HG03045 (cell line): ENCODE data around the gene PDE7B.
"Not testable (repeated sequence)": the region's sequence is repeated elsewhere in the genome, so short reads cannot be mapped to it uniquely, and the experiment has no call there.

Experiments
- ATAC-seq: cut with Tn5 transposase; IDR thresholded peaks from one replicate; pipeline ENCODE4 v1.9.1; 2021; ENCODE audit warnings: mild to moderate bottlenecking, moderate library complexity; ENCODE audit not compliant: unreplicated experiment

PDE7B gene

GRCh38 chr6:136090929-136091328, 239.4 kb downstream of the PDE7B start:
- no peak for ATAC-seq

DNA sequence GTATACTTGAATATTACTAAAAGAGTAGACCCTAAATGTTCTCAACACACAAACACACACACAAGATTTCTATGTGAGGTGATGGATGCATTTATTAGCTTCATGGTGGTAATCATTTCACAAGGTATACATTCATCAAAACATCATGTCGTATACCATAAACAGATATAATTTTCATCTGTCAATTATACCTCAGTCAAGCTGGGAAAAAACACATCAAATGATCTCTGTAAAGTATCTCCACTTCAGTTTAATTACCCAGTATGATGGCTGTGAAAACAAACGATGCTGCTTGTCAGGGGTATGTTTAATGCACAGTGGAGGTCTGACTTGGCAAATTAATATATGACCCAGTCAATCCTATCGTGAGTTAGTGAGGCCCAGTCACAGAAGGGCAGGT, 241.4 kb downstream of the PDE7B start:
- no peak for ATAC-seq

GRCh38 chr6:136093835-136094234, 242.3 kb downstream of the PDE7B start:
- ATAC-seq = no peak

GRCh38 chr6:136094812-136095211, 243.3 kb downstream of the PDE7B start:
- ATAC-seq = no peak

DNA sequence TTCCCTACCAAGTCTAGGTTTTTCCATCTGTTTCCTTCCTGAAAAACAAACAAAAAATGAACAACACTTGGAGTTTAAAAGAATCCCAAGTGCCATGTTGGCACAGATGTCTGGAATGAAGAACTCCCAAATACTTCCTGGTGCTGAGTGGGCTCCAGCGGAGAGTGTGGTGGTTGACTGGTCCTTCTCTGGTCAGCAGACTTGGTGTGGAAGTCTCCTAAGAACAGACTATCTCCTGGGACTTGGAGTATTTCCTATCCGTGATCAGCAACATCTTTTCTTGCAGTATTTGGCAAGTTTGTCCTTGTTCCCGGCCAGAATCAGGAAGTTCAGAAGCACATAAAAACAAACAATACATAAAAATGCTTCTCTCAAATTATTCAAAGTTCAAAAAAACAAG, 244.5 kb downstream of the PDE7B start:
- ATAC-seq = no peak

- no peak for ATAC-seq
These were observed 251.6 kb downstream of the PDE7B start for GRCh38 chr6:136102991-136103688.

DNA sequence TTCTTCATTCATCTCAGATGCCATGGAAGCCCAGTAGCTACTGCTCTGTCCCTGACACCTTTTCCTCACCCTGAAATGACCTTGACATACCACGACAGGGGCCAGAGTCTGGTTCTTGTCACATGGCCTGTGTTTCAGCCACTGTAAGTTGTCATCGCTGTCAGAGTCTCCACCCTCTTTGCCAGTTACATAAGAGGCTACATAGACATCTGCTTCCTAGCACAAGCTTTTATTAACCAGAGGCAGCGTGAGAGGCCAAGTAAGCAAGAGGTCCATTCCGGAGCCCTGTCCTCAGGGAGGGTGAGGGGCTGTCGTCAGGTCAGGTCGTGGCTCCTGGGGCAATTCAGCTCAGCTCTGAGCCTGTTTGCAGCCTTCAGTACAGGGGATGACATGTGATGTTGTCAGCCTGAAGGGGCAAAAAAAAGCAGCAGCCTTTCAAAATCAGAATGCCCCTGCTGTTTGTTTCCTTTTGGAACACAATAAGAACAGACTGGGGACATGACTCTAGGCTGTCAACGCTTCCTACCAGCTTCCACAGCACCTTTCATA, 252.3 kb downstream of the PDE7B start:
- ATAC-seq = no peak

GRCh38 chr6:136104556-136104955, 253.1 kb downstream of the PDE7B start:
- no peak for ATAC-seq

GRCh38 chr6:136105797-136106196, 254.3 kb downstream of the PDE7B start:
- not testable (repeated sequence) for ATAC-seq

GRCh38 chr6:136108361-136108945, 257.0 kb downstream of the PDE7B start:
- no peak for ATAC-seq

DNA sequence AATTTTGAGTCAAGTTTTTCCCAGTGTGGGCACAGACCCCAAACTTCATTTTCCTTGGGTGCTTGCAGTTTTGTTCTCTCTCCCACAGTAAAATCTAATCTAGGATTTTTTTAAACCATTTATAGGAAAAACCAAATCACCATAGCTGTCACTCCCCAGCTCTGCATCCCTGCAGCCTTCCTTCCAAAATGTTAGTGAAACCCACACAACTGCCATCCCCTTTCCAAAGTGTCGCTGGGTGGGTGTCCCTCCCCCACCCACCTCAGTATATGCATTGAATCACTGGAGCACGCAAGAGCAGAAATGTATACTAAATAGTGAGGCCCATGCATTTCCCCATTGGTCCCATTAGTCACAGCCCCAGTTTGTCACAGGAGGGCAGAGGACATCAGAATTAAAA, 260.3 kb downstream of the PDE7B start:
- no peak for ATAC-seq

DNA sequence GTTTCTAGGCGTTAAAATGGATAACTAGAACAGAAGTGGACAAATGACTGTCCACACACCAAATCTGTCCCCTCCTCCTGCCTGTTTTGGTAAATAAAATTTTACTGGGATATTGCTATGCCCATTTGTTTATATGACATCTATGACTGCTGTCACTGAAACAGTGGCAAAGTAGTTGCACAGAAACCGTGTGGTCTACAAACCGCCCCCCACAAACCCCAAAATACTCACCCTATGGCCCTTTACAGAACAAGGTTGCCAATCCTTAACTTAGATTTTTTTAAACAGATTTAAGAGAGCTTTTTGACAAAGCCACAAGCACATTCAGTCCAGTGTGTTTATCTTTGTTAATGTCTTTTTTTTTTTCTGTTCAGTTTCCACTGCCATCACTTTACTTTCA, 260.8 kb downstream of the PDE7B start:
- ATAC-seq = no peak

- ATAC-seq = no peak
These were observed 262.3 kb downstream of the PDE7B start for GRCh38 chr6:136113736-136114173.

DNA sequence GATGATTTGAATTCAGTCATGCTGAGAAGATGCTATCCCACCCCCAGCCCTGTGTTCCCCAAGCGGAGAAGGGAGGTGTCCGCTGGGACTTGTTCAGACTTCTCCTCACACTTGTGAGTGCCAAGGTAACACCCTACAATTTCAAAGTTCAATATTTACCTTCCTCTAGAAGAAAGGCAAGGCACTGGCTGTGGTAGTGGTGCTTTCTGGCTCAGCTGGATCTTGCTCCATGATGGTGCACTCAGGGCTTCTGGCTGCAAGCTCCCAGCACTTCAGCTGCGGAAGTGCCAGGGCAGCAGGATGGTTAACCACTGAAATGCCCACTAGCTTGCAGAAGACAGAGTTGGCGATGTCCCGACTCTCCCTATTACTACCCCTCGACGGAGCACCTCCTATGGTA, 263.2 kb downstream of the PDE7B start:
- no peak for ATAC-seq

DNA sequence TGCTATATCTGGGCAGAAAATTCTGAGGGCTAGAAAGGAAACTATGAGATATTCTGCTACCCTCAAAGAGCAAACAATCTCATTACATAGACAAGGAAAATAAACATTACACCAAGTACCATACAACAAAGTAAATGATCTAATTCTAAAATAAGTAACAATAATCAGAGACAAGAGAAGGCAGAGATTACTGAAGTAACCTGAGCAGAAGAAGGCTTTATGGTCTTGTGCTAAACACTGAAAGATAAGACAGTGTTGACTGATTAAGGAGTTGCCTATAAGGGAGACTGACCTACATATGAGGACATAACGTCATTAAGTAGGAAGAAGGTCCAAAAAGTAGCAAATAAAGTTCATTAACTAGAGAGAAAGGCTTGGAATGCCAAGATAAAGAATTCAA, 264.4 kb downstream of the PDE7B start:
- ATAC-seq = no peak

DNA sequence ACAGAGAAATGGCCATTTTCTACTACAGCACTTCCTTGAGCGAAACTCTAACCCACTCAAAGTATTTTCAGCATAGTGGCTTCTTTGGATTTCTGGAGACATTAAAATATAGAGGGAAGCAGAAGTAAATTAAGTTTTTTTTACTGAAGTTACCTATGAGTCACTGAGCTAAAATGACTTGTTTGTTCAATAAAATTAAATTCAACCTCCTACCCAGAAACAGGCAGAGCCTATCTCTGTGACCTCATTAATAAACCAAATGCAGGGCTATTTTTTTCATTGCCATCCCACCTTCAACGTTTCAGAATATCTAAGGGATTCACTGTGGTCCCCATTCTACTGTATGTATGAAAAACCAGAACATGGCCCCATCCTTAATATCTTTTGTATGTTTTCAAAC, 265.6 kb downstream of the PDE7B start:
- no peak for ATAC-seq

DNA sequence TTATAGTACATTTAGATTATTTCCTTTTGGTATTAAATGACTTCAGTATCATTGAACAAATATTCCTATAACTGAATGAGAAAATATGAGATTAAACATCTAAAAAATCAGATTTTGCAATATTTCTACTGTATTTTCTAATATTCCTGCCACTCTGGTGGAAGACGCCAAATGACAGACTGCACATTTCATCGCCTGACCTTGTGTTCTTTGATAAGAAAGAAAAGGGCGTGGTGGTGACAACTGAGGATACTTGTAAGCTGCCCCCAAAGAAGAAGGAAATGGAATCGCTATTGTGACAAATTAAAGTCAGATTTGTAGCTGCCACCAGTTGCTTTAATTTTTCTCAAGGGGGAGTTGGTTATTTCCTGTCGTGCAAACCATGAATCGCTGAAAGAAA, 267.3 kb downstream of the PDE7B start:
- no peak for ATAC-seq

DNA sequence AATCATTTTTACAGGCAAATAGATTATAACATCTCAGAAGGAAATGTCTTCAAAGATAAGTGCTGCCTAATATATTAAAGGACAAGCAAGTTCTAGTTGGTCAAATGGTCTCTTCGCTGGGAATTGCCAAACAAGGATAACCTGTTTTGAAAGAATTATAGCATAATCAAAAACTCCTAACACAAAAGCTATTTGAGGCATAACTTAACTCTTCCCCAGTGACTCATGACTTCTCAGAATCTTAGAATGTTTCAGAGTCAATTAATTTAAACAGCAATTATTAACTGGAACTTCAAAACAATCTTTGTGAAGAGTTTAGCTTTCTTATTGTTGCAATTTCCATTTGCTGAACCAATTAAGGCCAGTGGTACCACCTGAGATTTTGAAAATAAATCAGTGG, 272.0 kb downstream of the PDE7B start:
- ATAC-seq = no peak

- ATAC-seq = no peak
These were observed 274.1 kb downstream of the PDE7B start for GRCh38 chr6:136125585-136125984.

DNA sequence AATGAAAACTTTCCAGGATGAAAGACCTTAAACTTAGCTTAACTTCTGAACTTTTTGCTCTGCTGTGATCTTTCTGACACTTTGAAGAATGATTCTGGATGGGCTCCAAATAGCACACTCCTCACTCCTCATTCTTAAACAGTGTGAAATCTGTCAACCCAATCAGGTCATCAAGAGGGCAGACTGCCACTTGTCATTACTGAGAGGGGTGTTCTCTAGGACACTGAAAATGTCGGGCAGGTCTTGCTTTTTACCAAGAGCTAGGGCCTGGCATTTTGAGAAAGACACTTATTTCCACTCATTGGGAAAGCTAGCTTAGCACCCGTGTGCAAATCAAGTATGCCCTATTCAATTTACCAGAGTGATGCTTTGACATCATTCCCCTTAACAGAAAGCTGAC, 276.4 kb downstream of the PDE7B start:
- ATAC-seq = no peak

- no peak for ATAC-seq
These were observed 277.9 kb downstream of the PDE7B start for GRCh38 chr6:136129365-136129764.

GRCh38 chr6:136134268-136134667, 282.8 kb downstream of the PDE7B start:
- no peak for ATAC-seq

DNA sequence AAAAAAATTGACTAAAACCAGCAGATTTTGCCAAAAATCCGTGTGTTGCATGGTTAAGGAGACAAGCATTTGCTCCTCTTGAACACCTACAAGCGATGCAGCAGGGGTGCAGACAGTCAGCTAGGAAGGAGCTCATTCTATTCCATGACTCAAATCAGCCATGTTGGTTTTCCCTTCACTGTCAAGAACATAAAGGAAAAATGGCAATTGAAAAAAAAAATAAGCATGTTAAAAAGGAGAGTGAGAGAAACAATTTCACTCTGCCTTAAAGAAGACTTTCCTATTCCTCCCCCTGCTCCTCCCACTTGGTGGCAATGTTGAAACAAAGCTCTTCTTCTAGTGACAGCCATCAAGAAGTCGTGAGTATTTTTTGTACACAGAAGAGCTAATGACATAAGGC, 283.2 kb downstream of the PDE7B start:
- ATAC-seq = no peak
